Uterus (tissue), 2 donors: ENCODE data around the gene MOBP.

Experiments
- POLR2A ChIP-seq, 2 donors: fragments of 450-650 bp; IDR thresholded peaks; one replicate each; pipeline ENCODE4 v1.6.1; 2016; ENCODE audit warnings: antibody characterized with exemption in 2 of 2, mild to moderate bottlenecking in 1 of 2, moderate library complexity in 1 of 2
- TF ChIP-seq, protein P1 (sequence below), 4 experiments: fragments of 200-600 bp in 2 of 4; fragments of 450-650 bp in 2 of 4; sonication (generic) in 2 of 4; IDR thresholded peaks; one replicate each; pipeline ENCODE4 v1.5.1; 2016 to 2019; ENCODE audit warnings: antibody characterized with exemption in 4 of 4, mild to moderate bottlenecking in 2 of 4, moderate library complexity in 1 of 4

DNA sequence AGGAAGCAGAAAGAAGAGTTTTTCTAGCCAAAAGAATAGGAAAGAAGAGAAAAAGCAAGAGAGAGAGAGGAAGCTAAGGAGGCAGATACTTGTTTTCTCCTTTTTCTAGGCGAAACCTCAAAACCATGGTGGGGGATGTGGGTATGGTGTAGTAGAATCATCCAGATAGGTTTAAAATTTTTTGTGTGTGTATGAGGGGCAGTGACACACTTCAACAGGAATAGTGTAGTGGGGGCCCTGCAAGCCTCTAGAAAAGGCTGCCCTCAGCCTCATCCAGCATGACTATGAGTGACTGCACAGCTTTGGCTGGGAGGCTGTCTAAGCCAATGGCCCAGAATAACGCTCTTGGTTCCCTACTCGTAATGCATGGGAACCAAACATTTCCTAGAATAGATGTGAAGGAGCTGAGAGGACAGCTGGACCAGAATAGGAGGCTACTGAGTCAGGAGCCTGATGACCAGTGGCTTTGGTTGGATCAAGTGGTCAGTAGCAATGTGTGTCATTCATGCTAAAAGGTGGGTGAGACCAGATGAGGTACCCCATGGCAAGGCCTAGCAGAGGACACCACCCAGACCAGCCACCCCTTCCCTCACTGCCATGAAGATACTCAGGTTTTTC is 24.4 kb downstream of the MOBP start:
- TF ChIP-seq POLR2A (IDR thresholded peaks at IDR 0.05), result no peak
- TF ChIP-seq, protein P1, sequence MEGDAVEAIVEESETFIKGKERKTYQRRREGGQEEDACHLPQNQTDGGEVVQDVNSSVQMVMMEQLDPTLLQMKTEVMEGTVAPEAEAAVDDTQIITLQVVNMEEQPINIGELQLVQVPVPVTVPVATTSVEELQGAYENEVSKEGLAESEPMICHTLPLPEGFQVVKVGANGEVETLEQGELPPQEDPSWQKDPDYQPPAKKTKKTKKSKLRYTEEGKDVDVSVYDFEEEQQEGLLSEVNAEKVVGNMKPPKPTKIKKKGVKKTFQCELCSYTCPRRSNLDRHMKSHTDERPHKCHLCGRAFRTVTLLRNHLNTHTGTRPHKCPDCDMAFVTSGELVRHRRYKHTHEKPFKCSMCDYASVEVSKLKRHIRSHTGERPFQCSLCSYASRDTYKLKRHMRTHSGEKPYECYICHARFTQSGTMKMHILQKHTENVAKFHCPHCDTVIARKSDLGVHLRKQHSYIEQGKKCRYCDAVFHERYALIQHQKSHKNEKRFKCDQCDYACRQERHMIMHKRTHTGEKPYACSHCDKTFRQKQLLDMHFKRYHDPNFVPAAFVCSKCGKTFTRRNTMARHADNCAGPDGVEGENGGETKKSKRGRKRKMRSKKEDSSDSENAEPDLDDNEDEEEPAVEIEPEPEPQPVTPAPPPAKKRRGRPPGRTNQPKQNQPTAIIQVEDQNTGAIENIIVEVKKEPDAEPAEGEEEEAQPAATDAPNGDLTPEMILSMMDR (IDR thresholded peaks at IDR 0.05), result no peak
